ENCODE measurements around the gene NFILZ. TPM values are rescaled to one million over a fixed set of nuclear protein-coding genes. Genes with fewer than 3 reads are reported as not detected.

Gene NFILZ
- total and polyA plus RNA-seq, 2 of the 8 experiments (the other 6 are each of a cell fraction or from before 2014, with no cell fraction given): not detected

DNA sequence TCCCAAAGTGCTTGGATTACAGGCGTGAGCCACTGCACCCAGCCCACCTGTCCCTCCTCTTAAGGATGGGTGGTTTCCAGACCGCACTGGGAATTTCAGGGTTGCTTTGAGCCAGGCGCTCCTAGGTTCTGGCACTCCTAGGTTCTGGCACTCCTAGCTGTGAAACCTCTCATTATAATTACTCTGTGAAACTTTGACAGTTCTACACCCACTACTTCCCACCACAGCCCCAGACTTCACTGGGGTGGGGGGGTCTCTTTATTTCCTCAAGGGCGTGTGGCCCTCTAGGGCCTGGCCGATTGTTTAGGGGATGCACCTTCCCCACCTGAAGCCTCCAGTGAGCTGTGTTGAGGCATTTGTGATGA is 17.6 kb upstream of the NFILZ start:
- Histone ChIP-seq H3K27ac (ENCODE audit: low read depth, low read length) (no peak overlapping the region), H2BK120ac (replicated peaks; ENCODE audit: low read depth, low read length) (no peak overlapping the region), H2AFZ (ENCODE audit: low read length) (no peak overlapping the region), H3K9me3 (ENCODE audit: insufficient read depth in 2 of 2, low read depth in 1 of 2, low read length in 1 of 2) (no peaks in the 10 kb centered on the region), H3K4ac (replicated peaks; ENCODE audit: insufficient read length, low read depth, low read length) (no peak overlapping the region), H4K5ac (ENCODE audit: insufficient read length, low read depth, low read length) (no peak overlapping the region), H4K20me1 (replicated peaks in 1 of 2; ENCODE audit: control insufficient read depth in 1 of 2, insufficient read depth in 2 of 2, low read length in 2 of 2) (peaks cover 0 to 2% of the 10 kb centered on the region in 2 experiments), H3K23me2 (ENCODE audit: low read depth, low read length) (peaks cover 15% of the 10 kb centered on the region), H3K79me2 (ENCODE audit: control insufficient read depth in 1 of 2, insufficient read depth in 2 of 2, low read length in 2 of 2) (peaks cover 0 to 6% of the 10 kb centered on the region in 2 experiments; a peak in 1 of 4 replicates), H3K56ac (replicated peaks; ENCODE audit: insufficient read length, low read depth, low read length) (no peak overlapping the region), H3K79me1 (ENCODE audit: low read depth, low read length) (peaks cover 3% of the 10 kb centered on the region; the same call in 1 of the 2 replicates), H3K4me2 (ENCODE audit: insufficient read depth in 1 of 2, low read depth in 2 of 2, low read length in 2 of 2) (no peak overlapping the region), H2BK20ac (ENCODE audit: low read length) (no peak overlapping the region), H4K91ac (replicated peaks; ENCODE audit: insufficient read length, low read length) (no peak overlapping the region), H3K4me1 (replicated peaks in 1 of 4; ENCODE audit: control insufficient read depth in 3 of 4, insufficient read depth in 4 of 4, low read length in 3 of 4) (peaks cover 10 to 25% (median 18%) of the 10 kb centered on the region in 4 experiments), H2BK12ac (ENCODE audit: low read depth, low read length) (no peak overlapping the region), H3K23ac (ENCODE audit: insufficient read length) (no peak overlapping the region), H2AK5ac (ENCODE audit: low read depth, low read length) (no peak overlapping the region), H3K14ac (ENCODE audit: insufficient read length) (no peak overlapping the region), H3K18ac (ENCODE audit: extremely low read depth, low read length) (no peak overlapping the region), H3K4me3 (ENCODE audit: extremely low read depth in 1 of 4, insufficient read depth in 2 of 4, low read depth in 3 of 4, low read length in 4 of 4) (no peak overlapping the region), H3K9ac (replicated peaks in 1 of 4; ENCODE audit: extremely low read depth in 1 of 4, low read depth in 3 of 4, low read length in 3 of 4) (no peak overlapping the region), H4K8ac (ENCODE audit: extremely low read depth, insufficient read depth, low read length) (no peak overlapping the region), H2BK5ac (ENCODE audit: low read depth, low read length) (no peak overlapping the region), H3K36me3 (ENCODE audit: control insufficient read depth in 2 of 4, insufficient read depth in 4 of 4, low read length in 3 of 4) (no peaks in the 10 kb centered on the region), H2BK15ac (ENCODE audit: low read length) (no peak overlapping the region), H3K27me3 (replicated peaks in 1 of 4; ENCODE audit: control insufficient read depth in 3 of 4, extremely low read depth in 1 of 4, insufficient read depth in 3 of 4, low read length in 3 of 4) (no peaks in the 10 kb centered on the region)
- DNase-seq (ENCODE audit: low read depth in 1 of 2, low spot score in 2 of 2) (no peak), FAIRE-seq (no peak)
- POLR2A ChIA-PET (ENCODE audit: partially characterized antibody): interaction anchor here (1.3 to 2.3 kb wide), 4 partner anchors 16 to 29 kb away, joined by 4 to 9 read pairs (median 4); partner anchors contain the start of gene NFILZ
- WGBS, 2 experiments (ENCODE audit: extremely low coverage in 1 of 2, insufficient coverage in 1 of 2, insufficient read length in 1 of 2, insufficient replicate concordance in 2 of 2, low coverage in 1 of 2, low lambda C conversion rate in 2 of 2, missing lambda C conversion rate in 1 of 2): 82% methylated on average over 5 of the region's 5 CpGs; no CpG with 5 or more reads in 1 of the 2 experiments
- CTCF ChIA-PET (ENCODE audit: partially characterized antibody): interaction anchor here (0.7 to 3.3 kb wide), 8 partner anchors 8 to 391 kb away, joined by 3 to 21 read pairs (median 6); no protein-coding TSS in a partner anchor
- TF ChIP-seq TEAD4 (IDR thresholded peaks at IDR 0.05; ENCODE audit: low read depth, low read length) (no peak), TAF7 (optimal IDR thresholded peaks at IDR 0.05; ENCODE audit: borderline replicate concordance, low read depth, low read length) (no peak), SAP30 (IDR thresholded peaks at IDR 0.05; ENCODE audit: insufficient read depth, insufficient replicate concordance, low read length) (no peak), SP4 (IDR thresholded peaks at IDR 0.05; ENCODE audit: low read length) (no peak), YY1 (IDR thresholded peaks at IDR 0.05; ENCODE audit: low read depth, low read length) (no peak), BCL11A (IDR thresholded peaks at IDR 0.05; ENCODE audit: low read depth in 2 of 2, low read length in 2 of 2) (no peak), TBP (IDR thresholded peaks at IDR 0.05; ENCODE audit: low read depth, low read length) (no peak), BRCA1 (IDR thresholded peaks at IDR 0.05; ENCODE audit: low read depth, low read length) (no peak), JUN (IDR thresholded peaks at IDR 0.05; ENCODE audit: low read depth, low read length) (no peak), MAFK (IDR thresholded peaks at IDR 0.05; ENCODE audit: low read depth, low read length) (no peak), GTF2F1 (IDR thresholded peaks at IDR 0.05; ENCODE audit: borderline replicate concordance, low read depth, low read length) (no peak), KDM1A (IDR thresholded peaks at IDR 0.05; ENCODE audit: borderline replicate concordance, low read length) (no peak), GABPA (IDR thresholded peaks at IDR 0.05; ENCODE audit: borderline replicate concordance, insufficient read depth, low read length) (no peak)
- TF ChIP-seq, protein P1, sequence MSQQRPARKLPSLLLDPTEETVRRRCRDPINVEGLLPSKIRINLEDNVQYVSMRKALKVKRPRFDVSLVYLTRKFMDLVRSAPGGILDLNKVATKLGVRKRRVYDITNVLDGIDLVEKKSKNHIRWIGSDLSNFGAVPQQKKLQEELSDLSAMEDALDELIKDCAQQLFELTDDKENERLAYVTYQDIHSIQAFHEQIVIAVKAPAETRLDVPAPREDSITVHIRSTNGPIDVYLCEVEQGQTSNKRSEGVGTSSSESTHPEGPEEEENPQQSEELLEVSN (IDR thresholded peaks at IDR 0.05): no peak

Data from H1 (cell line).